Tibial artery (tissue), 4 donors: ENCODE measurements around the gene FAM53C.

ENCODE experiments used
- DNase-seq, 2 donors: peaks; one replicate each; pipeline ENCODE4 v3.0.0-alpha.2; 2019
- H3K27ac ChIP-seq, 2 donors: fragments of 200-600 bp; sonication (generic) in 1 of 2; 1 replicate in 1 of 2; 2 replicates in 1 of 2; pipeline ENCODE4 v1.5.1; 2018 to 2019; ENCODE audit warnings: mild to moderate bottlenecking in 1 of 2
- H3K27me3 ChIP-seq, 2 donors: fragments of 200-600 bp; sonication (generic) in 1 of 2; one replicate each; pipeline versions ENCODE4 v1.5.1 to v1.6.0; 2016 to 2019
- H3K36me3 ChIP-seq, 3 donors: fragments of 200-600 bp; sonication (generic) in 2 of 3; one replicate each; pipeline ENCODE4 v1.5.1; 2016 to 2019; ENCODE audit warnings: mild to moderate bottlenecking in 2 of 3
- H3K4me1 ChIP-seq, 4 donors: fragments of 200-600 bp; sonication (generic) in 2 of 4; 1 replicate in 3 of 4; 2 replicates in 1 of 4; pipeline ENCODE4 v1.5.1; 2016 to 2019
- H3K4me3 ChIP-seq, 2 donors: fragments of 200-600 bp; sonication (generic) in 1 of 2; 1 replicate in 1 of 2; 2 replicates in 1 of 2; pipeline ENCODE4 v1.5.1; 2018 to 2019; ENCODE audit warnings: mild to moderate bottlenecking in 2 of 2
- H3K9me3 ChIP-seq, 3 donors: fragments of 200-600 bp; sonication (generic) in 1 of 3; one replicate each; pipeline ENCODE4 v1.5.1; 2016 to 2019
- intact Hi-C: fragments of 100-400 bp; cut with DNase I; formaldehyde crosslinking; loops from one replicate; pipeline ENCODE4 v1.15.0; 2023; ENCODE audit warnings: low total_unique reads
- TF ChIP-seq, protein P1 (sequence below), 2 experiments: fragments of 200-600 bp in 1 of 2; fragments of 450-650 bp in 1 of 2; IDR thresholded peaks; one replicate each; pipeline ENCODE4 v1.5.1; 2017 to 2019; ENCODE audit warnings: antibody characterized with exemption in 2 of 2, mild to moderate bottlenecking in 1 of 2, moderate library complexity in 1 of 2

FAM53C gene

GRCh38 chr5:138391859-138392386 lies 53.9 kb downstream of the FAM53C start:
- no peak for DNase-seq
- intact Hi-C loops = no loop called here
- H3K27ac ChIP-seq = no peak overlapping the region
- H3K36me3 ChIP-seq = peaks cover 66 to 95% (median 81%) of the 10 kb centered on the region in 3 donors
- TF ChIP-seq, protein P1, sequence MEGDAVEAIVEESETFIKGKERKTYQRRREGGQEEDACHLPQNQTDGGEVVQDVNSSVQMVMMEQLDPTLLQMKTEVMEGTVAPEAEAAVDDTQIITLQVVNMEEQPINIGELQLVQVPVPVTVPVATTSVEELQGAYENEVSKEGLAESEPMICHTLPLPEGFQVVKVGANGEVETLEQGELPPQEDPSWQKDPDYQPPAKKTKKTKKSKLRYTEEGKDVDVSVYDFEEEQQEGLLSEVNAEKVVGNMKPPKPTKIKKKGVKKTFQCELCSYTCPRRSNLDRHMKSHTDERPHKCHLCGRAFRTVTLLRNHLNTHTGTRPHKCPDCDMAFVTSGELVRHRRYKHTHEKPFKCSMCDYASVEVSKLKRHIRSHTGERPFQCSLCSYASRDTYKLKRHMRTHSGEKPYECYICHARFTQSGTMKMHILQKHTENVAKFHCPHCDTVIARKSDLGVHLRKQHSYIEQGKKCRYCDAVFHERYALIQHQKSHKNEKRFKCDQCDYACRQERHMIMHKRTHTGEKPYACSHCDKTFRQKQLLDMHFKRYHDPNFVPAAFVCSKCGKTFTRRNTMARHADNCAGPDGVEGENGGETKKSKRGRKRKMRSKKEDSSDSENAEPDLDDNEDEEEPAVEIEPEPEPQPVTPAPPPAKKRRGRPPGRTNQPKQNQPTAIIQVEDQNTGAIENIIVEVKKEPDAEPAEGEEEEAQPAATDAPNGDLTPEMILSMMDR (IDR thresholded peaks at IDR 0.05) = no peak
- H3K4me1 ChIP-seq = peaks cover 0 to 5% (median 0%) of the 10 kb centered on the region in 4 donors
- no peaks in the 10 kb centered on the region for H3K27me3 ChIP-seq
- no peak overlapping the region for H3K4me3 ChIP-seq
- H3K9me3 ChIP-seq = no peaks in the 10 kb centered on the region
